ENCODE measurements around the gene COASY.
A peak's percentile ranks its signal among the peaks of the same experiment; 100 is the strongest.

COASY gene

GRCh38 chr17:42529061-42529460 is 32.9 kb upstream of the COASY start:
- no peaks in the 10 kb centered on the region for H3K36me3 ChIP-seq (ENCODE audit: control insufficient read depth in 2 of 2, insufficient read depth in 2 of 2, low read length in 2 of 2)
- H3K27me3 ChIP-seq (ENCODE audit: control insufficient read depth in 2 of 2, insufficient read depth in 2 of 2, low read length in 2 of 2), result no peaks in the 10 kb centered on the region
- no peaks in the 10 kb centered on the region for H3K9me3 ChIP-seq (ENCODE audit: control insufficient read depth in 2 of 2, low read length in 2 of 2)
- peaks cover 18 to 21% of the 10 kb centered on the region in 2 donors for H3K4me1 ChIP-seq (ENCODE audit: control insufficient read depth in 2 of 2, insufficient read depth in 2 of 2, low read length in 2 of 2)
- no peak overlapping the region for H3K27ac ChIP-seq (ENCODE audit: low read depth in 2 of 2, low read length in 2 of 2)
- H3K4me3 ChIP-seq (ENCODE audit: low read length in 2 of 2), result no peak overlapping the region
- no peak overlapping the region for H3K9ac ChIP-seq (ENCODE audit: low read depth in 1 of 2, low read length in 2 of 2)

GRCh38 chr17:42530952-42531454 is 30.9 kb upstream of the COASY start:
- no peaks in the 10 kb centered on the region for H3K9me3 ChIP-seq (ENCODE audit: control insufficient read depth in 2 of 2, low read length in 2 of 2)
- no peaks in the 10 kb centered on the region for H3K27me3 ChIP-seq (ENCODE audit: control insufficient read depth in 2 of 2, insufficient read depth in 2 of 2, low read length in 2 of 2)
- H3K9ac ChIP-seq (ENCODE audit: low read depth in 1 of 2, low read length in 2 of 2), result no peak overlapping the region
- H3K4me1 ChIP-seq (ENCODE audit: control insufficient read depth in 2 of 2, insufficient read depth in 2 of 2, low read length in 2 of 2), result peaks cover 21 to 25% of the 10 kb centered on the region in 2 donors
- no peak overlapping the region for H3K4me3 ChIP-seq (ENCODE audit: low read length in 2 of 2)
- peak overlapping the region; percentile 71 to 80 for H3K27ac ChIP-seq (ENCODE audit: low read depth in 2 of 2, low read length in 2 of 2)
- H3K36me3 ChIP-seq (ENCODE audit: control insufficient read depth in 2 of 2, insufficient read depth in 2 of 2, low read length in 2 of 2), result no peaks in the 10 kb centered on the region

- Histone ChIP-seq H3K9ac (ENCODE audit: low read depth in 1 of 2, low read length in 2 of 2) (peak overlapping the region; percentile 44 to 78), H3K4me1 (ENCODE audit: control insufficient read depth in 2 of 2, insufficient read depth in 2 of 2, low read length in 2 of 2) (peaks cover 18 to 24% of the 10 kb centered on the region in 2 donors), H3K9me3 (ENCODE audit: control insufficient read depth in 2 of 2, low read length in 2 of 2) (no peaks in the 10 kb centered on the region), H3K27ac (ENCODE audit: low read depth in 2 of 2, low read length in 2 of 2) (peak overlapping the region; percentile 71 to 80), H3K4me3 (ENCODE audit: low read length in 2 of 2) (peak overlapping the region; percentile 66 to 77), H3K36me3 (ENCODE audit: control insufficient read depth in 2 of 2, insufficient read depth in 2 of 2, low read length in 2 of 2) (no peaks in the 10 kb centered on the region), H3K27me3 (ENCODE audit: control insufficient read depth in 2 of 2, insufficient read depth in 2 of 2, low read length in 2 of 2) (no peaks in the 10 kb centered on the region)
These were observed 30.2 kb upstream of the COASY start for GRCh38 chr17:42531455-42532354.

GRCh38 chr17:42535155-42536047 is 26.5 kb upstream of the COASY start:
- H3K36me3 ChIP-seq (ENCODE audit: control insufficient read depth in 2 of 2, insufficient read depth in 2 of 2, low read length in 2 of 2), result peaks cover 5 to 13% of the 10 kb centered on the region in 2 donors
- H3K9ac ChIP-seq (ENCODE audit: low read depth in 1 of 2, low read length in 2 of 2), result peak overlapping the region; percentile 80 to 87

GRCh38 chr17:42536048-42536371 is 25.9 kb upstream of the COASY start, which contains the start of gene NAGLU:
TSS of gene NAGLU (plus strand) at chr17:42536241. CDS start at chr17:42536273, 32 bp downstream.
- Histone ChIP-seq H3K36me3 (ENCODE audit: control insufficient read depth in 2 of 2, insufficient read depth in 2 of 2, low read length in 2 of 2) (peaks cover 8 to 16% of the 10 kb centered on the region in 2 donors), H3K9ac (ENCODE audit: low read depth in 1 of 2, low read length in 2 of 2) (peak within 1 kb of the TSS; percentile 80 to 87), H3K9me3 (ENCODE audit: control insufficient read depth in 2 of 2, low read length in 2 of 2) (no peaks in the 10 kb centered on the region), H3K4me3 (ENCODE audit: low read length in 2 of 2) (peak within 1 kb of the TSS; percentile 80 to 91), H3K27ac (ENCODE audit: low read depth in 2 of 2, low read length in 2 of 2) (peak within 1 kb of the TSS; percentile 87 to 90), H3K27me3 (ENCODE audit: control insufficient read depth in 2 of 2, insufficient read depth in 2 of 2, low read length in 2 of 2) (no peaks in the 10 kb centered on the region), H3K4me1 (ENCODE audit: control insufficient read depth in 2 of 2, insufficient read depth in 2 of 2, low read length in 2 of 2) (peaks cover 13 to 29% of the 10 kb centered on the region in 2 donors)

More at GRCh38 chr17:42535155-42536047, 26.5 kb upstream of the COASY start:
- Histone ChIP-seq H3K9me3 (ENCODE audit: control insufficient read depth in 2 of 2, low read length in 2 of 2) (no peaks in the 10 kb centered on the region), H3K4me3 (ENCODE audit: low read length in 2 of 2) (peak overlapping the region; percentile 80 to 91), H3K4me1 (ENCODE audit: control insufficient read depth in 2 of 2, insufficient read depth in 2 of 2, low read length in 2 of 2) (peaks cover 19 to 28% of the 10 kb centered on the region in 2 donors), H3K27me3 (ENCODE audit: control insufficient read depth in 2 of 2, insufficient read depth in 2 of 2, low read length in 2 of 2) (no peaks in the 10 kb centered on the region), H3K27ac (ENCODE audit: low read depth in 2 of 2, low read length in 2 of 2) (peak overlapping the region; percentile 87 to 90)

GRCh38 chr17:42536372-42537155 is 25.4 kb upstream of the COASY start:
- peak overlapping the region; percentile 10 to 87 for H3K9ac ChIP-seq (ENCODE audit: low read depth in 1 of 2, low read length in 2 of 2)
- no peaks in the 10 kb centered on the region for H3K9me3 ChIP-seq (ENCODE audit: control insufficient read depth in 2 of 2, low read length in 2 of 2)
- peak overlapping the region; percentile 87 to 90 for H3K27ac ChIP-seq (ENCODE audit: low read depth in 2 of 2, low read length in 2 of 2)

GRCh38 chr17:42537156-42537805 is 24.7 kb upstream of the COASY start:
- H3K4me1 ChIP-seq (ENCODE audit: control insufficient read depth in 2 of 2, insufficient read depth in 2 of 2, low read length in 2 of 2), result peaks cover 12 to 30% of the 10 kb centered on the region in 2 donors
- H3K27me3 ChIP-seq (ENCODE audit: control insufficient read depth in 2 of 2, insufficient read depth in 2 of 2, low read length in 2 of 2), result no peaks in the 10 kb centered on the region
- H3K9me3 ChIP-seq (ENCODE audit: control insufficient read depth in 2 of 2, low read length in 2 of 2), result no peaks in the 10 kb centered on the region
- peak overlapping the region; percentile 87 to 90 for H3K27ac ChIP-seq (ENCODE audit: low read depth in 2 of 2, low read length in 2 of 2)
- peak overlapping the region; percentile 10 to 87 for H3K9ac ChIP-seq (ENCODE audit: low read depth in 1 of 2, low read length in 2 of 2)
- peaks cover 13 to 19% of the 10 kb centered on the region in 2 donors for H3K36me3 ChIP-seq (ENCODE audit: control insufficient read depth in 2 of 2, insufficient read depth in 2 of 2, low read length in 2 of 2)
- H3K4me3 ChIP-seq (ENCODE audit: low read length in 2 of 2), result peak overlapping the region; percentile 80 to 91

More at GRCh38 chr17:42536372-42537155, 25.4 kb upstream of the COASY start:
- Histone ChIP-seq H3K4me1 (ENCODE audit: control insufficient read depth in 2 of 2, insufficient read depth in 2 of 2, low read length in 2 of 2) (peaks cover 11 to 30% of the 10 kb centered on the region in 2 donors), H3K36me3 (ENCODE audit: control insufficient read depth in 2 of 2, insufficient read depth in 2 of 2, low read length in 2 of 2) (peaks cover 13 to 19% of the 10 kb centered on the region in 2 donors), H3K27me3 (ENCODE audit: control insufficient read depth in 2 of 2, insufficient read depth in 2 of 2, low read length in 2 of 2) (no peaks in the 10 kb centered on the region), H3K4me3 (ENCODE audit: low read length in 2 of 2) (peak overlapping the region; percentile 80 to 91)

GRCh38 chr17:42537826-42538451 is 24.0 kb upstream of the COASY start:
- Histone ChIP-seq H3K27ac (ENCODE audit: low read depth in 2 of 2, low read length in 2 of 2) (no peak overlapping the region), H3K9me3 (ENCODE audit: control insufficient read depth in 2 of 2, low read length in 2 of 2) (no peaks in the 10 kb centered on the region), H3K4me3 (ENCODE audit: low read length in 2 of 2) (no peak overlapping the region), H3K36me3 (ENCODE audit: control insufficient read depth in 2 of 2, insufficient read depth in 2 of 2, low read length in 2 of 2) (peaks cover 13 to 19% of the 10 kb centered on the region in 2 donors), H3K27me3 (ENCODE audit: control insufficient read depth in 2 of 2, insufficient read depth in 2 of 2, low read length in 2 of 2) (no peaks in the 10 kb centered on the region), H3K4me1 (ENCODE audit: control insufficient read depth in 2 of 2, insufficient read depth in 2 of 2, low read length in 2 of 2) (peaks cover 13 to 30% of the 10 kb centered on the region in 2 donors), H3K9ac (ENCODE audit: low read depth in 1 of 2, low read length in 2 of 2) (no peak overlapping the region)
